Activated CD8-positive, alpha-beta memory T cell treated with anti-CD3 and anti-CD28 coated beads for 4 hours (primary cell): ENCODE measurements around the gene RAD51B.

Source experiments
- DNase-seq, 2 donors: peaks; one replicate each; pipeline ENCODE4 v3.0.0-alpha.2; 2020; ENCODE audit warnings: low read depth in 2 of 2

The RAD51B gene

GRCh38 chr14:68477461-68478085 lies 658.0 kb downstream of the RAD51B start:
- DNase-seq = no peak

GRCh38 chr14:68479247-68479646 lies 659.7 kb downstream of the RAD51B start:
- no peak for DNase-seq

DNA sequence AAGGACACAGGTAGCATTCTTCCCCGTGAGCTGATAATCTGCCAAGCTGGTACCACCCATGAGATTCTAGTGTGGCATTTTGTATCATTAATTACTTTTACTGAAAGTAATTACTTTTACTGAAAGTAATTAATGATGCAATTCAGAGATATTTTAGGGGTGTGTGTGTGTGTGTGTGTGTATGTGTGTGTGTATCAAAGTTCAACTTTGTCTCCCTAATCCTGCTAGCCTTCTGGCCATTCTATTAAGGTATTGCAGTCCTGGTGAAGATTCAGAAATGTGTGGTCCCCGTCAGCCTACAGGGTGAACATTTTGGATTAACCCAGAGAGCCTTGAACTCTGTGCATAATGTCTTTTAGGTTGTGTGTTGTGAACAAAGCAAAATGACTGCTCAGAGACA lies 662.4 kb downstream of the RAD51B start:
- DNase-seq = no peak

- no peak for DNase-seq
Measured at GRCh38 chr14:68482772-68483395, 663.3 kb downstream of the RAD51B start.

- no peak for DNase-seq
Measured at GRCh38 chr14:68486033-68486732, 666.6 kb downstream of the RAD51B start.

DNA sequence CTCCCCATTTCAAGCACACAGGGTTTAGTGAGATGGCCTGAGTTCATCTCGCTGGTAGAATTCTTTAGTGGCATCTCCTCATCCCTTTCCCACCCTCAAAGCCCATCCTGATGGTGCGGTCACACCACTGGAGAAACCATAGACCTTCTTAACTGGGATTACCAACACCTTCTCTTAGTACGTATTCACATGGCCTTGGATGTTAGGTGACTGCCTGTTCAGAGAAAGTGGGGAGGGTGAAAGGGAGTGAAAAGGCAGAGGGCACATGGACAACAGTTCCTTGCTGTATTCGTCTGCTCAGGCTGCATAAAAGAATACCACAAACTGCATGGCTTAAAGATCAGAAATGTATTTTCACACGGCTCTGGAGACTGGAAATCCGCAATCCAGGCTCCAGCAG lies 667.2 kb downstream of the RAD51B start:
- no peak for DNase-seq

GRCh38 chr14:68487805-68488590 lies 668.4 kb downstream of the RAD51B start:
- no peak for DNase-seq

GRCh38 chr14:68491793-68492192 lies 672.2 kb downstream of the RAD51B start:
- DNase-seq = no peak

DNA sequence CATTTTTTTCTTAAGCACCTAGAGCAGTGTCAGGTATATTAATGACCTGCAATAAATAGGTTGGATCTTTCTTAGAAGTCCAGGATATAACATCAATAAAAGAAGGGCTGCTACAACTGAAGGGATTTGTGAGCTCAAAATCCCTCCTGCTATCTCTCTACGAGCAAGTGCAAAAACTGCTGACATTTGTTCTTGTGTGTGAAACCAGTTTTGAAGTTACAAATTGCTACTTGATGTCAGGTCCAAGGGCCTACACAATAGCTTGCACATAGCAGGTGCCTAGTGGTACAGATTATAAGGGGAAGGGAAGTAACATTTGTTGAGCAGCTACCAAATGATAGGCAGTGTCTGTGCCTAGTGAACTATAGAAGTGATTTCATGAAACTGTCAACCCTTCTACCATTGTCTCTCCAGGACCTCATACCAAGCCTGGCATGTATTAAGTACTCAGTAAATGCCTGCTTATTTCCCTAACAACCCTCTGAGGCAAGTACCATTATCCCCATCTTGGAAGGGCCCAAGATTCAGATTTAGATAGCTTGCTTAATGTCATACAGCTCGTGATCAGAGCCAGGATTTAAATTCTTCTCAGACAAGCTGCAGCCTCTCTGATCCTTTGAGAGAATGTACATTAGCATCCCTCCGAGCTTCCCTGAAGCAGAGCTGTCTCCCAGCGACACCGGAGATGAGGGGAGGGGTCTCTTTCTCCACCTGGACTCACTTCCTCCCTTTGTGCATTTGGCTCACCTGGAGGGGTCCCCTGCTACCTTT lies 673.0 kb downstream of the RAD51B start:
- DNase-seq = no peak

DNA sequence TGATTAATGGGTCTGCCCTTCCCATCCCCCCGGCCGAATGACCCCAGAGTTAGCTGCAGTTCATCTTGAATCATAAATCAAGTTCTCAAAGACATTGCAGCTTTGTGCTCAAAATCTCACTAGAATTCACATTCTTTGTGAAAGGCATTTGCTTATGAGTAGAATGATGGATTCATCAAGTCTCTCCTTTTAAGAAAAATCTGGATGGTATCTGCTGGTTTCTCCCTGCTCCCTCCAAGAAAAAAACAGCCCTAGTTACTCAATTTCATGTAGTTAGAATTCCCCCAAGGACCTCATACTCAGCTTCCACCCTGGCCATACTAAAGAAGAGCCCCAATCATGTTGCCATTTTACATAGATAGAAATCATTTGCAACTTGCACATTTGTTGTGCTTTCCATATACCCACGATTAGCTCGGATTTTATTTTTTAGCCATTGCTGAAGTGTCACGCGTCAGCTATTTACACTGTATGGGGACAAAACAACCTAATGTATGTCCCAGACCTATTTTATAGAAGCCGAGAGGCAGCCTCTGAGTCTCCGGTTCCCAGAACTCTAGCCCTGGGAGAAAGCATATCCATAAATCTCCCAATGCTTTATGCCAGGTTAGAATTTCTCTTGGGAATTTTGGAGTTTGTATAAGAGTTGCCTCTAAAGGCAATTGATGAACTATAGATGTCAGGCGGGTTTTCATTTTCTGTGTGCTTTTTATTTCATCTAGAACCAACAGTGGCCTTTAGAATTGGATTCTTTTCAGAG lies 673.8 kb downstream of the RAD51B start:
- DNase-seq = no peak

DNA sequence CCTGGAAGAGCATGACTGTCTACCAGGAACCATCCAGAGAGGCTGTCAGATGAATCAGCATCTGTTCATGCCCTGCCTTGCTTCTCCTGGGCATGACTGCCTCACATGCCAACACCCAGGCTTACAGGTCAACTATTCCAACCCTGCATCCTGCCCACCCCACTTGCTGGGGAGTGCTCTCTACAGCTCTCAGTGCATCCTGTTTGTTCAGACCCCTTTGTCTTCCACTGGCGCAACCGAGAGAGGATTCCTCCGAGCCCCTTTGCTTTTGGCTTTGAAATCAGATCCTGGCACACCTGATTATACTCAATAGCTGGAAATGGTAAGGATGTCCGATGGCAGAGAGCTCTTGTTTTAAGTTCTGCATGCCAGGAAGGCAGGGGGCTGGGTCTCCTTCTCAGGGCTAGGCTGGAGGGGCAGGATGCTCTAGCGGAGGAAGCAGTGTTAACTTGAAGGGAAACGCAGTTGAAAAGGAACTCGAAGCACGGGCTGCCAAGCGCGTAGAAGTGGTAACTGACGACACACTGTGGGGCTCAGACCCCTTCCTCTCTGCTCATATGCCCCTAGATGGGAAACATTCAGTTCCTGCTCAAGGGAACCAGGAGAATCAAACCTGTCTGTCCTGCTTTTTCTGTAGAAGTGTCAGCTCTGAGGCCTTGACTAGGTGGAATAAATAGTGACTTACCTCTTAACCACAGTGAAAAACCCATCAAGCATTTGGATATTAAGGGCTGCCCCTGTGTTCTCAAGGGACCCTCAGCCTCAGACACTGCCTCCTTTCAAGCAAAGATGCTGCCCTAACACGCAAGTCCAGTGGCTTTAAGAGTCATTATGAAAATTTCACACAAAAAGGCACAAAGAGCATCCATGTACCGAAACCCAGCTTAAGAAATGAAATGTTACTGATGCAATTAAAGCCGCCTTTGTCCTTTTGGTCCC lies 675.8 kb downstream of the RAD51B start:
- DNase-seq = no peak

- no peak for DNase-seq
Measured at GRCh38 chr14:68497011-68497410, 677.4 kb downstream of the RAD51B start.

DNA sequence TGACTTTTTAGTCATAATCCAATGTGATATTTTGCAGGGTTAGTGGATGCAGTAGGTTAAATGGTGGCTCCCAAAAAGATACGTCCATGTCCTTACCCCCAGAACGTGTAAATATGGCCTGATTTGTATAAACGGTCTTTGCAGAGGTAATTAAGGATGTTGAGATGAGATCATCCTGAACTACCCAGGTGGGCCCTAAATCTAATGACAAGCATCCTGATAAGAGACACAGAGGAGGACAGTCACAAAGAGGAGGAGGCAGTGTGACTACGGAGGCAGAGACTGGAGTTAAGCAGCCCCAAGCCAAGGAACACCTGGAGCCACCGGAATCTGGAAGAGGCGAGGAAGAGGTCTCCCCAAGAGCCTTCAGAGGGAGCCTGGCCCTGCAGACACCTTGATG lies 679.9 kb downstream of the RAD51B start:
- DNase-seq = no peak

- no peak for DNase-seq
Measured at GRCh38 chr14:68501171-68501570, 681.6 kb downstream of the RAD51B start.

- DNase-seq = no peak
Measured at GRCh38 chr14:68501614-68502052, 682.1 kb downstream of the RAD51B start.

DNA sequence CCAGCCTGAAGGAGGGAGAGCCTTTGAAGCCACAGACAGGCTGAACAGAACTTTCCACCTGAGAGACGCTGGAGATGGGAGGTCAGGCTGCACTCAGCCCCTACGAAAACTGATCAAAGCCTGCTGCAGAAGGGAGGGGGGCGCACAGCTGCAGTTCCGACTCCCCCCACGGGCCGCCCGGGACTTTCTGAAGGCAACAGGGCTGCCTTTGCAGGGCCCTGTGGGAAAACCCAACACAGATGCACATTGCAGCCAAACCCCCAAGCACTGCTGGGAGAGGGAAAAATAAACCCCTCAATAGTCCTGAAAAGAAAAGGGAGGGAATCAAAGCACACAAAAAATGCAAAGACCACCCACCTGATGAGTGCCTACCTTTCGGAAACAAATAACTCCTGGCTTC lies 682.7 kb downstream of the RAD51B start:
- DNase-seq = no peak

GRCh38 chr14:68503186-68503825 lies 683.7 kb downstream of the RAD51B start:
- DNase-seq = no peak

- DNase-seq = no peak
Measured at GRCh38 chr14:68504861-68505260, 685.3 kb downstream of the RAD51B start.

DNA sequence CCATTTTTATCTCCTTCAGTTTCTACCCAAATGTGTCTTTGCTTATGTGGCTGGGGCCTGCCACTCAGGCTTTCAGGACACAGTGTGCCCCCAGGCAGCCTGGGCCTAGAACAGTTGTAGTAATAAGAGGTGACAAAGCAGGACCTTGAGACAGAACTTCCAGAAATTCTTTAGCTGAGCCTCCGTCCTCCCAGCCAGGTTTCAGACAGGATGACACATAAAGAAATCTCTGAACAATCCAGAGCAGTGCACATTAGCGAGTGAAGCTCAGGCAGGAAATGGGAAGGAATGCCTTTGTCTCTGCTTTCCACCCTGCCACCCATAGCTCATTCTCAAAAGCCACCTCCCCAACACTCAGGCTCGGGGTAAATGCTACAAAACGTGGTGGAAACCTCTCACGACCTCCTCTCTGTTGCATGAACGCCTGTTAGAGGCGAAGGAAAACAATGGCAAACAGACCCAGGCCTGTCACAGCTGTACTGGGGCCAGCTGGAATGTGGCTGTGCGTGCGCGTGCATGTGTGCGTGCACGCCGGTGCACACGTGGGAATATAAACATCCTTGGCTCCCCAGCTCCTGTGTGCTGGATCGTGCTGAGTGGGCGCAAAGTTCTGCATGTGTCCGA lies 686.6 kb downstream of the RAD51B start:
- no peak for DNase-seq
